OCI-LY3 (cell line): ENCODE measurements around the gene CNGB1.

ENCODE experiments used
- H2AFZ ChIP-seq: fragments of 200-600, 300-600 bp; shearing (Covaris generic); 2 replicates; pipeline ENCODE4 v1.6.0; 2014; ENCODE audit warnings: antibody characterized with exemption, low read depth, low read length
- H3K27ac ChIP-seq: fragments of 200-600, 300-600 bp; sonication (generic); 2 replicates; pipeline ENCODE4 v1.5.1; 2014; ENCODE audit warnings: mild to moderate bottlenecking, low read length, moderate library complexity, mixed read lengths
- H3K27me3 ChIP-seq: fragments of 200-600, 300-600 bp; sonication (generic); 2 replicates; pipeline ENCODE4 v1.6.1; 2014; ENCODE audit warnings: low read depth, low read length, mixed read lengths
- H3K36me3 ChIP-seq: fragments of 200-600, 300-600 bp; sonication (generic); replicated peaks from 2 replicates; pipeline ENCODE3; 2014; ENCODE audit warnings: low read depth, low read length, mixed read lengths
- H3K4me1 ChIP-seq: fragments of 300-600, 200-600 bp; sonication (generic); 2 replicates; pipeline ENCODE4 v1.6.1; 2014; ENCODE audit warnings: low read length, mixed read lengths
- H3K4me2 ChIP-seq: fragments of 200-600, 300-600 bp; sonication (generic); 2 replicates; pipeline ENCODE4 v1.6.1; 2014; ENCODE audit warnings: low read length, mixed read lengths
- H3K4me3 ChIP-seq: fragments of 300-600, 200-600 bp; sonication (generic); 2 replicates; pipeline ENCODE4 v1.5.1; 2014; ENCODE audit warnings: antibody characterized with exemption, mild to moderate bottlenecking, low read length, moderate library complexity
- H3K79me2 ChIP-seq: fragments of 300-600, 200-600 bp; shearing (Covaris generic); 2 replicates; pipeline ENCODE4 v1.6.1; 2014; ENCODE audit warnings: mild to moderate bottlenecking, low read length, mixed read lengths
- H3K9ac ChIP-seq: fragments of 300-600, 200-600 bp; shearing (Covaris generic); 2 replicates; pipeline ENCODE4 v1.6.0; 2014; ENCODE audit warnings: mild to moderate bottlenecking, low read length, moderate library complexity
- H3K9me3 ChIP-seq: fragments of 200-600, 300-600 bp; shearing (Covaris generic); 2 replicates; pipeline ENCODE4 v1.6.1; 2014; ENCODE audit warnings: low read length, mixed read lengths; ENCODE audit not compliant: insufficient read depth
- H4K20me1 ChIP-seq: fragments of 200-600, 300-600 bp; sonication (generic); 2 replicates; pipeline ENCODE4 v1.6.1; 2016; ENCODE audit warnings: low read length, mixed read lengths; ENCODE audit not compliant: insufficient read depth
- EZH2phosphoT487 ChIP-seq: fragments of 200-600 bp; shearing (Covaris generic); IDR thresholded peaks from 2 replicates; pipeline ENCODE4 v1.6.1; 2018; ENCODE audit warnings: antibody characterized with exemption, mixed run types, low read depth
- TF ChIP-seq, protein P1 (sequence below): fragments of 200-600, 300-600 bp; sonication (generic); IDR thresholded peaks from 2 replicates; pipeline ENCODE4 v1.5.1; 2014; ENCODE audit warnings: antibody characterized with exemption, low read length, low read depth

Gene CNGB1

DNA sequence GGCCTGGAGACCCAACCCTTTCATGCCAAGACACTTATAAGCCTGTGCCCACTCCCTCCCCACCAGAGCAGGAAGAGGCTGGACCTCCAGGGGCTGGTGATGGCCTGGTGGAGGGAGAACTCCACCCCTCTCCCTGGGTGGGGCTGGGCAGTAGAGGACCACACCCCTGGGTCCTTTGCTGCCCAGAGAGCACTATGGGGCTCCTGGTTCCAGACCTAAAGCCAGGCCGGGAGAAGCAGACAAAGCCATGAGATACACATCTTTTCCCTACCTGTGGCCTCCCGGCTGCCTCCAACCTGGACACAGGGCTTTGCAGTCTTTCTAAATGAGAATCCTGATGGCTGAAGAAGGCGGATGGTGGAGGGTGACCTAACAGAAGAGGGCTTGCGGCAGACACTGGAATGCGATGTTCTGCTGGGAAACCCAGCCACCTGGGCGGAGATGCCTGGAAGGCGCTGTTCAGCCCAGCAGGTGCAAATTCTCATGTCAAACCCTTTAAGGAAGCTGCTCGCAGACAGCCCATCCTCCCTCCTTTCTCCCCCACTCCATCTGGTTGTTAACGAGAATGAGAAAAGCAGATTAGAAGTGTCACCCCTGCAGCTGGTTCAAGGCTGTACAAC lies 124.7 kb downstream of the CNGB1 start:
- H3K27me3 ChIP-seq: 0 out of 2 replicates have a peak, but pooled peaks cover 3% of the 10 kb centered on the region
- H3K4me1 ChIP-seq: peaks cover 20% of the 10 kb centered on the region
- TF ChIP-seq, protein P1, sequence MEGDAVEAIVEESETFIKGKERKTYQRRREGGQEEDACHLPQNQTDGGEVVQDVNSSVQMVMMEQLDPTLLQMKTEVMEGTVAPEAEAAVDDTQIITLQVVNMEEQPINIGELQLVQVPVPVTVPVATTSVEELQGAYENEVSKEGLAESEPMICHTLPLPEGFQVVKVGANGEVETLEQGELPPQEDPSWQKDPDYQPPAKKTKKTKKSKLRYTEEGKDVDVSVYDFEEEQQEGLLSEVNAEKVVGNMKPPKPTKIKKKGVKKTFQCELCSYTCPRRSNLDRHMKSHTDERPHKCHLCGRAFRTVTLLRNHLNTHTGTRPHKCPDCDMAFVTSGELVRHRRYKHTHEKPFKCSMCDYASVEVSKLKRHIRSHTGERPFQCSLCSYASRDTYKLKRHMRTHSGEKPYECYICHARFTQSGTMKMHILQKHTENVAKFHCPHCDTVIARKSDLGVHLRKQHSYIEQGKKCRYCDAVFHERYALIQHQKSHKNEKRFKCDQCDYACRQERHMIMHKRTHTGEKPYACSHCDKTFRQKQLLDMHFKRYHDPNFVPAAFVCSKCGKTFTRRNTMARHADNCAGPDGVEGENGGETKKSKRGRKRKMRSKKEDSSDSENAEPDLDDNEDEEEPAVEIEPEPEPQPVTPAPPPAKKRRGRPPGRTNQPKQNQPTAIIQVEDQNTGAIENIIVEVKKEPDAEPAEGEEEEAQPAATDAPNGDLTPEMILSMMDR: no peak
- TF ChIP-seq EZH2phosphoT487: no peak
- H3K27ac ChIP-seq: peak overlapping the region; percentile 31
- peak overlapping the region; percentile 26; the same call in 1 of the 2 replicates for H3K9ac ChIP-seq
- H4K20me1 ChIP-seq: no peaks in the 10 kb centered on the region
- H3K4me3 ChIP-seq: peak overlapping the region; percentile 62
- peak overlapping the region; percentile 85 for H3K4me2 ChIP-seq
- H2AFZ ChIP-seq: no peak overlapping the region; the same call in 1 of the 2 replicates
- H3K9me3 ChIP-seq: no peaks in the 10 kb centered on the region
- no peaks in the 10 kb centered on the region for H3K36me3 ChIP-seq
- no peaks in the 10 kb centered on the region for H3K79me2 ChIP-seq

DNA sequence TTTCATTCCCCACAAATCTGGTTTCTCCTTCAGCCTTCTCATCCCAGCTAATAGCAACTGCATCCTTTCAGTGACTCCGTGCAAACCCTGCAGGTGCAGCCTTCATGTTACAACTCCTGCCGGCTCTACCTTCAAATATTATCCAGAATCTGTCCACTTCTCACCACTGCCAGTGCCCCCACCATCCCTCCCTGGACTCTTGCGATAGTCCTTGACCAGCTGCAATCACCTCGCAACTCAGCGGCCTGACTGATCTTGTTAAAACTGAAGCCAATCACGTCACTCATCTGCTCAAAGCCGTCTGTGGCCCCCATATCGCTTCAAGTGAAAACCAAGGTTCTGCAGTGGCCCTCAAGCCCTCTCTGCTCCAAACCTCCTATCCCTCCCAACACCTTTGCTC lies 125.8 kb downstream of the CNGB1 start:
- Histone ChIP-seq H3K27ac (no peak overlapping the region), H3K4me3 (no peak overlapping the region), H4K20me1 (no peaks in the 10 kb centered on the region), H2AFZ (no peak overlapping the region), H3K36me3 (no peaks in the 10 kb centered on the region), H3K27me3 (0 out of 2 replicates have a peak, but pooled peaks cover 3% of the 10 kb centered on the region), H3K4me1 (peaks cover 20% of the 10 kb centered on the region), H3K9me3 (no peaks in the 10 kb centered on the region), H3K9ac (no peak overlapping the region), H3K79me2 (no peaks in the 10 kb centered on the region), H3K4me2 (peak overlapping the region; percentile 85; the same call in 1 of the 2 replicates)
- TF ChIP-seq, protein P1: no peak
- TF ChIP-seq EZH2phosphoT487: no peak

DNA sequence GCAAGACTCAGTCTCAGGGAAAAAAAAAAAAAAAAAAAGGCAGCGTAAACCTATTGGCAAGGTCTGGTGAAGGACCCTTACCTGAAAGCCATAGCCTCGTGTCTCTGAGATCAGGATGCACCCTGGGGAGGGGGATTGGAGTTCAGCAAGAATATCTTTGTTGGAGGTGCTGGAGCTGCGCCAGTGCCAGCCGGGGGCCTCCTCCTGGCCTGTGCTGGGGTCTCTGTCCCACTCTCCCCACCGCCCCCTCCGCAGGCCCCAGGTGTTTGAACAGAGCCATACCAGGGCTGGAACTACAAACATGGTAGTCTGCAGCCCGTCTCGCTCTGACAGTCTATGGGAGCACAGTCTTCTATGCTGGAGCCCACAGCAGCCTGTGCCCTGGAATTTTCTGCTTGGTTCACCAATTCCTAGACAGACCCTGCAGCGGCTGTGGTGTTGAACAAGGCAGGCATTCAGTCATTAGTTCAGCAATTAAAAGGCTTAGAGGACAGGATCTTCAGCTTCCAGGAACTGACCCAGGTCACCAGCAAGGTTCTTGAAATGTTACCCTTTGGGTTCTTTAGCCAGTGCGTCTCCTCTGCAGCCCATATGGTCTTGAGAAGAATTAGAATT lies 126.4 kb downstream of the CNGB1 start:
- H3K27me3 ChIP-seq: 0 out of 2 replicates have a peak, but pooled peaks cover 3% of the 10 kb centered on the region
- TF ChIP-seq EZH2phosphoT487: no peak
- TF ChIP-seq, protein P1: no peak
- H3K36me3 ChIP-seq: no peaks in the 10 kb centered on the region
- H3K4me2 ChIP-seq: no peak overlapping the region
- no peaks in the 10 kb centered on the region for H4K20me1 ChIP-seq
- no peak overlapping the region for H3K4me3 ChIP-seq
- H3K9me3 ChIP-seq: no peaks in the 10 kb centered on the region
- no peak overlapping the region for H2AFZ ChIP-seq
- no peaks in the 10 kb centered on the region for H3K79me2 ChIP-seq
- no peak overlapping the region for H3K9ac ChIP-seq
- H3K4me1 ChIP-seq: peaks cover 20% of the 10 kb centered on the region
- no peak overlapping the region for H3K27ac ChIP-seq

DNA sequence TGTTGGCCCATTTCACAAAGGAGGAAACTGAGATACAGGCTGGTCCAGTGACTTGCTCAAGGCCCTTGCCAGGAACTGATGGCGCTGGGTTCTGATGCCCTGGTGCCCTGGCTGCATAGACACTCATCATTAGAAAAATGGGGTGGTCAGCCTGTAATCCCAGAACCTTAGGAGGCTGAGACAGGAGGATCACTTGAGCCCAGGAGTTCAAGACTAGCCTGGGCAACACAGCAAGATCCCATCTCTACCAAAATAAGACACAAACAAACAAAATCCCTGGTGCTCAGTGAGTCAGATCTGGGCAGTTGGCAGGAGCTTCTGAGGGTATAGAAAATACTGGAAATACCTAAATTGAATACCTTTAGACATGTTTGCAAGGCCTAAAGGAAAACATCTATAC lies 127.5 kb downstream of the CNGB1 start:
- no peak overlapping the region for H2AFZ ChIP-seq
- H3K4me2 ChIP-seq: no peak overlapping the region
- H3K4me1 ChIP-seq: peaks cover 20% of the 10 kb centered on the region
- H3K9ac ChIP-seq: no peak overlapping the region
- no peaks in the 10 kb centered on the region for H4K20me1 ChIP-seq
- TF ChIP-seq, protein P1: no peak
- TF ChIP-seq EZH2phosphoT487: no peak
- no peak overlapping the region for H3K4me3 ChIP-seq
- no peaks in the 10 kb centered on the region for H3K9me3 ChIP-seq
- H3K79me2 ChIP-seq: no peaks in the 10 kb centered on the region
- 0 out of 2 replicates have a peak, but pooled peaks cover under 1% of the 10 kb centered on the region for H3K27me3 ChIP-seq
- H3K27ac ChIP-seq: no peak overlapping the region
- H3K36me3 ChIP-seq: no peaks in the 10 kb centered on the region
